ENCODE data around the gene BRD9. TPM values are rescaled to one million over a fixed set of nuclear protein-coding genes. Genes with fewer than 3 reads are reported as not detected.

The BRD9 gene
- polyA plus RNA-seq, 1 donor (not counting 4 experiments of a cell fraction or from before 2014, with no cell fraction given): 10.1 TPM

GRCh38 chr5:903756-904096, 11.1 kb upstream of the BRD9 start:
- H4K20me1 ChIP-seq (ENCODE audit: control insufficient read depth, extremely low read depth, insufficient read depth, low read length): no peaks in the 10 kb centered on the region
- no peak for FAIRE-seq
- dilution Hi-C loops (cut with MboI; ENCODE audit: extremely low pct_ligation_motif_present, low sequenced_read_pairs): no loop called here

GRCh38 chr5:902129-902916, 9.7 kb upstream of the BRD9 start:
- Histone ChIP-seq H3K9me3 (ENCODE audit: control insufficient read depth, low read depth, low read length) (no peaks in the 10 kb centered on the region), H3K4me3 (ENCODE audit: control insufficient read depth in 2 of 3, extremely low read depth in 1 of 3, insufficient read depth in 2 of 3, low read depth in 1 of 3, low read length in 3 of 3) (no peak overlapping the region), H3K36me3 (ENCODE audit: control insufficient read depth in 2 of 2, extremely low read depth in 1 of 2, insufficient read depth in 2 of 2, low read length in 2 of 2) (peaks cover 3 to 12% of the 10 kb centered on the region in 2 experiments), H3K9ac (ENCODE audit: control insufficient read depth, extremely low read depth, insufficient read depth, low read length) (no peak overlapping the region), H2AFZ (ENCODE audit: control insufficient read depth, low read length) (no peak overlapping the region), H3K27ac (ENCODE audit: control insufficient read depth, insufficient read depth, low read length) (no peak overlapping the region), H3K27me3 (ENCODE audit: control insufficient read depth, extremely low read depth, insufficient read depth, low read length) (no peaks in the 10 kb centered on the region), H3K4me2 (ENCODE audit: control insufficient read depth, extremely low read depth, insufficient read depth, low read depth, low read length) (no peak overlapping the region), H4K20me1 (ENCODE audit: control insufficient read depth, extremely low read depth, insufficient read depth, low read length) (no peaks in the 10 kb centered on the region), H3K79me2 (ENCODE audit: control insufficient read depth, insufficient read depth, low read length) (no peaks in the 10 kb centered on the region), H3K4me1 (ENCODE audit: control insufficient read depth, extremely low read depth, insufficient read depth, low read length) (no peaks in the 10 kb centered on the region), H3K9me1 (ENCODE audit: control insufficient read depth, extremely low read depth, insufficient read depth, low read length) (no peaks in the 10 kb centered on the region)
- dilution Hi-C loops (cut with MboI; ENCODE audit: extremely low pct_ligation_motif_present, low sequenced_read_pairs): no loop called here
- TF ChIP-seq EZH2 (IDR thresholded peaks at IDR 0.05; ENCODE audit: low read length): no peak
- no peak for TF ChIP-seq CTCF (optimal IDR thresholded peaks at IDR 0.05 in 1 of 3, IDR thresholded peaks at IDR 0.05 in 1 of 3, conservative IDR thresholded peaks at IDR 0.05 in 1 of 3; ENCODE audit: extremely low read depth in 1 of 3, insufficient read depth in 2 of 3, low read length in 3 of 3)
- FAIRE-seq (no peak), DNase-seq (ENCODE audit: low read depth, low spot score) (no peak)

More at GRCh38 chr5:903756-904096, 11.1 kb upstream of the BRD9 start:
- no peak overlapping the region for H2AFZ ChIP-seq (ENCODE audit: control insufficient read depth, low read length)
- no peak overlapping the region for H3K27ac ChIP-seq (ENCODE audit: control insufficient read depth, insufficient read depth, low read length)
- H3K27me3 ChIP-seq (ENCODE audit: control insufficient read depth, extremely low read depth, insufficient read depth, low read length): no peaks in the 10 kb centered on the region
- TF ChIP-seq CTCF (optimal IDR thresholded peaks at IDR 0.05 in 1 of 3, IDR thresholded peaks at IDR 0.05 in 1 of 3, conservative IDR thresholded peaks at IDR 0.05 in 1 of 3; ENCODE audit: extremely low read depth in 1 of 3, insufficient read depth in 2 of 3, low read length in 3 of 3): no peak
- no peak for TF ChIP-seq EZH2 (IDR thresholded peaks at IDR 0.05; ENCODE audit: low read length)
- peaks cover 3 to 15% of the 10 kb centered on the region in 2 experiments for H3K36me3 ChIP-seq (ENCODE audit: control insufficient read depth in 2 of 2, extremely low read depth in 1 of 2, insufficient read depth in 2 of 2, low read length in 2 of 2)
- no peak overlapping the region for H3K4me3 ChIP-seq (ENCODE audit: control insufficient read depth in 2 of 3, extremely low read depth in 1 of 3, insufficient read depth in 2 of 3, low read depth in 1 of 3, low read length in 3 of 3)
- H3K4me1 ChIP-seq (ENCODE audit: control insufficient read depth, extremely low read depth, insufficient read depth, low read length): no peaks in the 10 kb centered on the region
- H3K9me1 ChIP-seq (ENCODE audit: control insufficient read depth, extremely low read depth, insufficient read depth, low read length): no peaks in the 10 kb centered on the region
- no peaks in the 10 kb centered on the region for H3K79me2 ChIP-seq (ENCODE audit: control insufficient read depth, insufficient read depth, low read length)
- H3K9ac ChIP-seq (ENCODE audit: control insufficient read depth, extremely low read depth, insufficient read depth, low read length): no peak overlapping the region
- no peaks in the 10 kb centered on the region for H3K9me3 ChIP-seq (ENCODE audit: control insufficient read depth, low read depth, low read length)
- no peak overlapping the region for H3K4me2 ChIP-seq (ENCODE audit: control insufficient read depth, extremely low read depth, insufficient read depth, low read depth, low read length)
- no peak for DNase-seq (ENCODE audit: low read depth, low spot score)
